Activated naive CD8-positive, alpha-beta T cell treated with anti-CD3 and anti-CD28 coated beads for 36 hours (primary cell): ENCODE results near the gene SPSB2. TPM values are rescaled to one million over a fixed set of nuclear protein-coding genes. Genes with fewer than 3 reads are reported as not detected.
A peak's percentile ranks its signal among the peaks of the same experiment; 100 is the strongest.
"Not testable (repeated sequence)": the region's sequence is repeated elsewhere in the genome, so short reads cannot be mapped to it uniquely, and the experiment has no call there.

Source experiments
- DNase-seq: peaks from one replicate; pipeline ENCODE4 v3.0.0; 2021
- H3K27ac Mint-ChIP-seq: one replicate; pipeline ENCODE4 v1.8.0; 2022; ENCODE audit warnings: mild to moderate bottlenecking, moderate library complexity, mixed read lengths
- H3K27me3 Mint-ChIP-seq: one replicate; pipeline ENCODE4 v1.8.0; 2022; ENCODE audit warnings: mild to moderate bottlenecking, mixed read lengths
- H3K36me3 Mint-ChIP-seq: one replicate; pipeline ENCODE4 v1.8.0; 2021; ENCODE audit warnings: mild to moderate bottlenecking, mixed read lengths
- H3K4me1 Mint-ChIP-seq: one replicate; pipeline ENCODE4 v1.8.0; 2021; ENCODE audit warnings: mixed read lengths
- H3K4me3 Mint-ChIP-seq: one replicate; pipeline ENCODE4 v1.8.0; 2022; ENCODE audit warnings: mild to moderate bottlenecking, moderate library complexity, mixed read lengths
- H3K9me3 Mint-ChIP-seq: one replicate; pipeline ENCODE4 v1.8.0; 2022; ENCODE audit warnings: mixed read lengths
- total RNA-seq, 2 experiments: library from RNA; stranded (reverse); gene quantifications; one replicate each; pipeline ENCODE4 v1.2.3, GENCODE V29; 2021

Gene SPSB2
- total RNA-seq, 2 experiments from 2014 or later, result 2.7 to 3.0 TPM

- not testable (repeated sequence) for H3K9me3 Mint-ChIP-seq, H3K36me3 Mint-ChIP-seq, H3K27ac Mint-ChIP-seq, DNase-seq, H3K4me3 Mint-ChIP-seq, H3K4me1 Mint-ChIP-seq, H3K27me3 Mint-ChIP-seq
Measured at GRCh38 chr12:6908141-6908540, 35.0 kb upstream of the SPSB2 start.

GRCh38 chr12:6905414-6906040 is 32.4 kb upstream of the SPSB2 start:
- H3K36me3 Mint-ChIP-seq, result no peaks in the 10 kb centered on the region
- no peak overlapping the region for H3K4me3 Mint-ChIP-seq
- H3K27ac Mint-ChIP-seq, result no peak overlapping the region
- peaks cover 2% of the 10 kb centered on the region for H3K4me1 Mint-ChIP-seq
- no peaks in the 10 kb centered on the region for H3K27me3 Mint-ChIP-seq
- no peaks in the 10 kb centered on the region for H3K9me3 Mint-ChIP-seq
- no peak for DNase-seq

GRCh38 chr12:6904280-6905276 is 31.5 kb upstream of the SPSB2 start, which contains the start of gene LRRC23:
Gene LRRC23 (plus strand): TSS chr12:6904822. CDS start chr12:6905634, 812 bp downstream.
- Mint-ChIP-seq H3K36me3 (no peaks in the 10 kb centered on the region), H3K27ac (no peak within 1 kb of the TSS), H3K4me3 (no peak within 1 kb of the TSS), H3K27me3 (no peaks in the 10 kb centered on the region), H3K4me1 (peaks cover 10% of the 10 kb centered on the region), H3K9me3 (no peaks in the 10 kb centered on the region)
- peak; percentile 97 for DNase-seq

- H3K4me1 Mint-ChIP-seq, result peaks cover 12% of the 10 kb centered on the region
- no peak overlapping the region for H3K4me3 Mint-ChIP-seq
- no peak overlapping the region for H3K27ac Mint-ChIP-seq
Measured at GRCh38 chr12:6903722-6904121, 30.6 kb upstream of the SPSB2 start.

GRCh38 chr12:6902448-6902847 is 29.3 kb upstream of the SPSB2 start:
- Mint-ChIP-seq H3K36me3 (no peaks in the 10 kb centered on the region), H3K4me3 (no peak overlapping the region), H3K4me1 (peaks cover 12% of the 10 kb centered on the region), H3K27me3 (no peaks in the 10 kb centered on the region), H3K9me3 (no peaks in the 10 kb centered on the region), H3K27ac (no peak overlapping the region)
- no peak for DNase-seq

More at GRCh38 chr12:6903722-6904121, 30.6 kb upstream of the SPSB2 start:
- no peaks in the 10 kb centered on the region for H3K9me3 Mint-ChIP-seq
- no peaks in the 10 kb centered on the region for H3K27me3 Mint-ChIP-seq
- DNase-seq, result no peak
- no peaks in the 10 kb centered on the region for H3K36me3 Mint-ChIP-seq

- no peaks in the 10 kb centered on the region for H3K9me3 Mint-ChIP-seq
- H3K27me3 Mint-ChIP-seq, result no peaks in the 10 kb centered on the region
- H3K36me3 Mint-ChIP-seq, result no peaks in the 10 kb centered on the region
- peaks cover 12% of the 10 kb centered on the region for H3K4me1 Mint-ChIP-seq
- no peak overlapping the region for H3K4me3 Mint-ChIP-seq
- no peak overlapping the region for H3K27ac Mint-ChIP-seq
- peak; percentile 30 for DNase-seq
Measured at GRCh38 chr12:6899837-6900519, 26.9 kb upstream of the SPSB2 start.

GRCh38 chr12:6899427-6899826 is 26.3 kb upstream of the SPSB2 start:
- no peak for DNase-seq
- Mint-ChIP-seq H3K36me3 (no peaks in the 10 kb centered on the region), H3K9me3 (no peaks in the 10 kb centered on the region), H3K4me1 (peaks cover 12% of the 10 kb centered on the region), H3K27me3 (no peaks in the 10 kb centered on the region), H3K4me3 (no peak overlapping the region), H3K27ac (no peak overlapping the region)

- no peaks in the 10 kb centered on the region for H3K27me3 Mint-ChIP-seq
- H3K27ac Mint-ChIP-seq, result no peak overlapping the region
- H3K9me3 Mint-ChIP-seq, result no peaks in the 10 kb centered on the region
- no peak overlapping the region for H3K4me3 Mint-ChIP-seq
- H3K4me1 Mint-ChIP-seq, result peaks cover 18% of the 10 kb centered on the region
- DNase-seq, result no peak
- peaks cover 1% of the 10 kb centered on the region for H3K36me3 Mint-ChIP-seq
Measured at GRCh38 chr12:6896846-6897435, 23.8 kb upstream of the SPSB2 start.

GRCh38 chr12:6894321-6894720 is 21.2 kb upstream of the SPSB2 start:
- peaks cover 19% of the 10 kb centered on the region for H3K4me1 Mint-ChIP-seq
- H3K36me3 Mint-ChIP-seq, result peaks cover 1% of the 10 kb centered on the region
- no peaks in the 10 kb centered on the region for H3K9me3 Mint-ChIP-seq
- H3K4me3 Mint-ChIP-seq, result no peak overlapping the region
- H3K27me3 Mint-ChIP-seq, result no peaks in the 10 kb centered on the region
- no peak for DNase-seq
- H3K27ac Mint-ChIP-seq, result no peak overlapping the region

GRCh38 chr12:6892683-6893082 is 19.6 kb upstream of the SPSB2 start:
- Mint-ChIP-seq H3K4me1 (peaks cover 19% of the 10 kb centered on the region), H3K27ac (peak overlapping the region; percentile 38), H3K4me3 (peak overlapping the region; percentile 32)
- H3K36me3 Mint-ChIP-seq, H3K27me3 Mint-ChIP-seq, H3K9me3 Mint-ChIP-seq, DNase-seq: not testable (repeated sequence)

GRCh38 chr12:6891646-6892001 is 18.5 kb upstream of the SPSB2 start:
- DNase-seq, result no peak
- peaks cover 19% of the 10 kb centered on the region for H3K4me1 Mint-ChIP-seq
- no peaks in the 10 kb centered on the region for H3K27me3 Mint-ChIP-seq
- H3K4me3 Mint-ChIP-seq, result peak overlapping the region; percentile 82
- H3K27ac Mint-ChIP-seq, result peak overlapping the region; percentile 90
- H3K36me3 Mint-ChIP-seq, result peaks cover 1% of the 10 kb centered on the region
- no peaks in the 10 kb centered on the region for H3K9me3 Mint-ChIP-seq

GRCh38 chr12:6890789-6891645 is 17.9 kb upstream of the SPSB2 start:
- DNase-seq, result peak; percentile 100
- H3K27ac Mint-ChIP-seq, result peak overlapping the region; percentile 90
- H3K27me3 Mint-ChIP-seq, result no peaks in the 10 kb centered on the region
- H3K4me3 Mint-ChIP-seq, result peak overlapping the region; percentile 82
- H3K36me3 Mint-ChIP-seq, result peaks cover 1% of the 10 kb centered on the region
- H3K4me1 Mint-ChIP-seq, result peaks cover 19% of the 10 kb centered on the region
- H3K9me3 Mint-ChIP-seq, result no peaks in the 10 kb centered on the region

GRCh38 chr12:6889775-6890573 is 16.9 kb upstream of the SPSB2 start:
- H3K4me1 Mint-ChIP-seq, result peaks cover 19% of the 10 kb centered on the region
- H3K9me3 Mint-ChIP-seq, DNase-seq, H3K27me3 Mint-ChIP-seq, H3K36me3 Mint-ChIP-seq: not testable (repeated sequence)
- peak overlapping the region; percentile 90 for H3K27ac Mint-ChIP-seq
- H3K4me3 Mint-ChIP-seq, result peak overlapping the region; percentile 82
